ENCODE data around the gene PTPRA.

- TF ChIP-seq CTCF (IDR thresholded peaks at IDR 0.05) (no peak), POLR2A (IDR thresholded peaks at IDR 0.05) (no peak)
These were observed 75.7 kb downstream of the PTPRA start for GRCh38 chr20:2948968-2949367.

Measured in right lobe of liver (tissue), 4 donors.